HepG2 (cell line): ENCODE measurements around the gene IL2RA. TPM values are rescaled to one million over a fixed set of nuclear protein-coding genes. Genes with fewer than 3 reads are reported as not detected.

Source experiments
- ATAC-seq: fragments of 200-7000 bp; cut with Tn5 transposase; 3 replicates; pipeline ENCODE4 v1.9.1; 2020; ENCODE audit warnings: mild to moderate bottlenecking, moderate library complexity
- BruUV-seq: library from RNA; stranded (reverse); fragments of 400-500 nt; replicated peaks from 2 replicates; lab custom pipeline; 2021; lab: Mats Ljungman, UMichigan
- CTCF ChIA-PET: fragments of 300-600 bp; formaldehyde crosslinking; extraction: SDS; loops from one replicate; lab custom pipeline; 2021; ENCODE audit warnings: low total read pairs, inconsistent platforms, low intra/inter-chr PET ratio; lab: Yijun Ruan, JAX
- POLR2A ChIA-PET: fragments of 350-600 bp; sonication (Branson Sonifier 250); formaldehyde crosslinking; loops from one replicate; lab custom pipeline; 2020; ENCODE audit warnings: antibody characterized with exemption, inconsistent platforms; lab: Yijun Ruan, JAX
- DNase-seq: peaks from one replicate; pipeline ENCODE4 v3.0.0-alpha.2; 2015; ENCODE audit warnings: low spot score
- FAIRE-seq: peaks from 3 replicates; lab custom pipeline; 2011; peaks lifted over from hg19 to GRCh38; lab: Jason Lieb, UNC
- H2AFZ ChIP-seq: one replicate; pipeline ENCODE4 v1.6.1; 2011; ENCODE audit warnings: low read length, inconsistent platforms
- H3K27ac ChIP-seq: fragments of 300-600 bp; 3 replicates; pipeline ENCODE4 v1.8.0; 2011; ENCODE audit warnings: mixed run types, mild to moderate bottlenecking, mixed read lengths, low read length, inconsistent platforms; ENCODE audit not compliant: insufficient read depth; ENCODE audit errors: extremely low read length
- H3K27me3 ChIP-seq, 2 experiments: fragments of 200-600 bp in 1 of 2; 2 replicates in 1 of 2; 3 replicates in 1 of 2; pipeline versions ENCODE4 v1.6.0 to v1.8.0; 2011; ENCODE audit warnings: low read length in 2 of 2, mild to moderate bottlenecking in 2 of 2, moderate library complexity in 2 of 2, inconsistent platforms in 1 of 2; ENCODE audit not compliant: insufficient read depth in 2 of 2, control insufficient read depth in 1 of 2
- H3K36me3 ChIP-seq, 2 experiments: fragments of 200-600 bp in 1 of 2; replicated peaks in 1 of 2; 2 replicates in 1 of 2; 3 replicates in 1 of 2; pipeline versions ENCODE4 v1.5.1 to v1.8.0; 2011; ENCODE audit warnings: low read length in 2 of 2, inconsistent platforms in 1 of 2; ENCODE audit not compliant: insufficient read depth in 2 of 2, control insufficient read depth in 1 of 2
- H3K4me1 ChIP-seq: 2 replicates; pipeline ENCODE4 v1.5.1; 2012; ENCODE audit warnings: low read length, inconsistent platforms; ENCODE audit not compliant: insufficient read depth
- H3K4me2 ChIP-seq: 2 replicates; pipeline ENCODE4 v1.6.0; 2011; ENCODE audit warnings: low read depth, low read length, inconsistent platforms
- H3K4me3 ChIP-seq, 3 experiments: fragments of 200-600 bp in 1 of 3; sonication (generic), shearing (Covaris generic) in 1 of 3; replicated peaks in 1 of 3; 2 replicates each; pipeline ENCODE4 v1.5.1; 2011 to 2016; ENCODE audit warnings: low read length in 3 of 3, inconsistent platforms in 2 of 3, low read depth in 2 of 3, mild to moderate bottlenecking in 2 of 3, control low read depth in 1 of 3, mixed read lengths in 1 of 3; ENCODE audit not compliant: insufficient read depth in 1 of 3
- H3K79me2 ChIP-seq: one replicate; pipeline ENCODE4 v1.6.1; 2011; ENCODE audit warnings: low read length, inconsistent platforms; ENCODE audit not compliant: insufficient read depth
- H3K9ac ChIP-seq: 2 replicates; pipeline ENCODE4 v1.6.0; 2011; ENCODE audit warnings: mild to moderate bottlenecking, low read depth, low read length, inconsistent platforms; ENCODE audit not compliant: insufficient read depth
- H3K9me3 ChIP-seq: 2 replicates; pipeline ENCODE4 v1.5.1; 2012; ENCODE audit warnings: mild to moderate bottlenecking, low read length
- H4K20me1 ChIP-seq: 2 replicates; pipeline ENCODE4 v1.6.0; 2011; ENCODE audit warnings: inconsistent platforms, mild to moderate bottlenecking, low read length, moderate library complexity; ENCODE audit not compliant: insufficient read depth
- ARID3A ChIP-seq: IDR thresholded peaks from 2 replicates; pipeline ENCODE4 v1.6.1; 2012; ENCODE audit warnings: low read depth, low read length, improper control_type of control experiment
- CENPBD1 ChIP-seq: sonication (generic); formaldehyde crosslinking; IDR thresholded peaks from 2 replicates; pipeline ENCODE4 v1.8.0; 2022; ENCODE audit warnings: missing genetic modification reagents, low read depth, mild to moderate bottlenecking, borderline replicate concordance
- CREB1 ChIP-seq, 2 experiments: fragments of 450-650 bp in 1 of 2; IDR thresholded peaks; 2 replicates each; pipeline ENCODE4 v1.6.1; 2016 to 2017; ENCODE audit warnings: control low read depth in 1 of 2, mild to moderate bottlenecking in 1 of 2, missing compliant biosample characterization in 1 of 2, missing genetic modification characterization in 1 of 2
- CTCF ChIP-seq: sonication (generic); formaldehyde crosslinking; IDR thresholded peaks from 2 replicates; pipeline ENCODE4 v1.5.0; 2020; ENCODE audit warnings: mild to moderate bottlenecking, missing genetic modification reagents, moderate library complexity
- DBP ChIP-seq: sonication (generic); formaldehyde crosslinking; IDR thresholded peaks from 2 replicates; pipeline ENCODE4 v1.4.0; 2020; ENCODE audit warnings: missing genetic modification reagents; ENCODE audit errors: not compliant biosample characterization
- FOXP1 ChIP-seq, 2 experiments: fragments of 450-650 bp in 1 of 2; IDR thresholded peaks; 2 replicates each; pipeline ENCODE4 v1.6.1; 2017 to 2018; ENCODE audit warnings: antibody characterized with exemption in 1 of 2
- SMC3 ChIP-seq: IDR thresholded peaks from 2 replicates; pipeline ENCODE4 v1.6.1; 2011; ENCODE audit warnings: low read length, improper control_type of control experiment
- STAG1 ChIP-seq: sonication (generic); formaldehyde crosslinking; IDR thresholded peaks from 2 replicates; pipeline ENCODE4 v1.4.0; 2020; ENCODE audit warnings: missing genetic modification reagents
- TAF15 ChIP-seq: fragments of 200-400 bp; formaldehyde crosslinking; IDR thresholded peaks from one replicate; pipeline ENCODE4 v1.6.1; 2018; ENCODE audit warnings: mild to moderate bottlenecking, low read depth, low read length; ENCODE audit not compliant: poor library complexity, severe bottlenecking
- XRCC5 ChIP-seq: fragments of 200-400 bp; formaldehyde crosslinking; optimal IDR thresholded peaks from 2 replicates; pipeline ENCODE3; 2017; ENCODE audit warnings: mild to moderate bottlenecking, low read length
- ZNF746 ChIP-seq: sonication (generic); formaldehyde crosslinking; IDR thresholded peaks from 2 replicates; pipeline ENCODE4 v1.8.0; 2022; ENCODE audit warnings: mild to moderate bottlenecking, missing genetic modification reagents
- ZSCAN12 ChIP-seq: sonication (generic); formaldehyde crosslinking; IDR thresholded peaks from 2 replicates; pipeline ENCODE4 v1.9.0; 2021; ENCODE audit warnings: mild to moderate bottlenecking, missing genetic modification reagents
- WGBS: methylation state at CpG from one replicate; pipeline ENCODE4 v1.1.6; 2017; ENCODE audit warnings: low lambda C conversion rate; 5-methylcytosine and 5-hydroxymethylcytosine counted together
- in situ Hi-C: cut with HindIII; loops from 2 replicates; pipeline ENCODE4 v1.10.0; 2017; ENCODE audit warnings: low pct_unique_long_range_greater_than_20kb; ENCODE audit not compliant: extremely low pct_ligation_motif_present
- intact Hi-C: fragments of 100-400 bp; cut with micrococcal nuclease; formaldehyde crosslinking; loops from one replicate; pipeline ENCODE4 v1.10.0; 2022; ENCODE audit not compliant: unreplicated experiment
- polyA plus RNA-seq, 8 experiments: library from polyadenylated mRNA; depleted of rRNA in 3 of 8; stranded (reverse) in 7 of 8; unstranded in 1 of 8; fragments of >200 nt; fragmentation: Illumina TruSeq in 4 of 8; extraction: Trizol in 4 of 8; gene quantifications; 2 replicates each; pipeline versions ENCODE4 v1.2.1 to v1.2.3, GENCODE V29; 2011 to 2016; ENCODE audit warnings: low read depth in 4 of 8, missing spikeins in 1 of 8, mixed read lengths in 1 of 8; ENCODE audit not compliant: insufficient read depth in 1 of 8
- total RNA-seq, 5 experiments: library from RNA; depleted of rRNA; stranded (reverse); fragments of >200 nt; fragmentation: Illumina TruSeq; extraction: Trizol; gene quantifications; 2 replicates each; pipeline ENCODE4 v1.2.3, GENCODE V29; 2016; ENCODE audit warnings: low read depth in 1 of 5

Gene IL2RA
- total and polyA plus RNA-seq, 2 of the 13 experiments (the other 11 are each of a cell fraction or from before 2014, with no cell fraction given) = not detected

- ATAC-seq (peak; percentile 71), FAIRE-seq (peak; percentile 85), DNase-seq (peak; percentile 34)
- POLR2A ChIA-PET = no interaction called here
- TF ChIP-seq SMC3 (peak; percentile 67), FOXP1 (IDR thresholded peaks at IDR 0.05) (no peak), FOXP1 (CRISPR knock-in tag; IDR thresholded peaks at IDR 0.05) (no peak), ZNF746 (CRISPR knock-in tag) (no peak), CREB1 (IDR thresholded peaks at IDR 0.05) (0 out of 2 replicates have a peak, but pooled peaks have one; percentile 21), CREB1 (CRISPR knock-in tag; IDR thresholded peaks at IDR 0.05) (no peak), CTCF (peak; percentile 68), ZSCAN12 (0 out of 2 replicates have a peak, but pooled peaks have one; percentile 46), CENPBD1 (CRISPR knock-in tag) (no peak), XRCC5 (peak; percentile 59), TAF15 (no peak), ARID3A (peak; percentile 14; the same call in 1 of the 2 replicates), STAG1 (CRISPR knock-in tag) (peak; percentile 58), DBP (CRISPR knock-in tag) (no peak)
- intact Hi-C loops = loop anchor here (1.0 to 5.0 kb wide), 4 partner anchors 38 to 388 kb away; no protein-coding TSS in a partner anchor
- Histone ChIP-seq H3K79me2 (no peaks in the 10 kb centered on the region), H3K27me3 (peaks cover 0 to 57% of the 10 kb centered on the region in 2 experiments; a peak in 4 of 5 replicates), H3K4me3 (no peak overlapping the region), H3K36me3 (no peaks in the 10 kb centered on the region), H2AFZ (no peak overlapping the region), H3K4me1 (no peaks in the 10 kb centered on the region), H3K9me3 (no peaks in the 10 kb centered on the region), H3K4me2 (no peak overlapping the region), H4K20me1 (no peaks in the 10 kb centered on the region), H3K9ac (no peak overlapping the region), H3K27ac (no peak overlapping the region)
- in situ Hi-C loops = no loop called here
- CTCF ChIA-PET = interaction anchor here (0.5 to 1.2 kb wide), 3 partner anchors 36 to 390 kb away, joined by 3 read pairs; no protein-coding TSS in a partner anchor
- WGBS = 7% methylated on average over 6 of the region's 6 CpGs
- no TSS peak for BruUV-seq
These were observed 47.9 kb downstream of the IL2RA start for GRCh38 chr10:6014241-6014761.
